ENCODE measurements around the gene CLDN22.

GRCh38 chr4:183314336-183314735 lies 5.7 kb downstream of the CLDN22 start:
- TF ChIP-seq CTCF (IDR thresholded peaks at IDR 0.05 in 8 of 11, conservative IDR thresholded peaks at IDR 0.05 in 3 of 11) (no peak), POLR2A (IDR thresholded peaks at IDR 0.05) (no peak)

All from spleen (tissue), 7 donors.